Measurements from ENCODE around the gene KIF6.

- TF ChIP-seq CTCF (IDR thresholded peaks at IDR 0.05): no peak
- TF ChIP-seq EZH2phosphoT487 (IDR thresholded peaks at IDR 0.05): no peak
- TF ChIP-seq EZH2 (IDR thresholded peaks at IDR 0.05): no peak
Observed at GRCh38 chr6:39471954-39472659, 253.1 kb downstream of the KIF6 start.

All from neural progenitor cell (in vitro differentiated cells).